GM18861 (cell line): ENCODE measurements around the gene ZFYVE1.
A peak's percentile ranks its signal among the peaks of the same experiment; 100 is the strongest.
"Not testable (repeated sequence)": the region's sequence is repeated elsewhere in the genome, so short reads cannot be mapped to it uniquely, and the experiment has no call there.

ENCODE experiments used
- ATAC-seq: cut with Tn5 transposase; IDR thresholded peaks from one replicate; pipeline ENCODE4 v1.9.1; 2021; ENCODE audit not compliant: unreplicated experiment

ZFYVE1 gene

DNA sequence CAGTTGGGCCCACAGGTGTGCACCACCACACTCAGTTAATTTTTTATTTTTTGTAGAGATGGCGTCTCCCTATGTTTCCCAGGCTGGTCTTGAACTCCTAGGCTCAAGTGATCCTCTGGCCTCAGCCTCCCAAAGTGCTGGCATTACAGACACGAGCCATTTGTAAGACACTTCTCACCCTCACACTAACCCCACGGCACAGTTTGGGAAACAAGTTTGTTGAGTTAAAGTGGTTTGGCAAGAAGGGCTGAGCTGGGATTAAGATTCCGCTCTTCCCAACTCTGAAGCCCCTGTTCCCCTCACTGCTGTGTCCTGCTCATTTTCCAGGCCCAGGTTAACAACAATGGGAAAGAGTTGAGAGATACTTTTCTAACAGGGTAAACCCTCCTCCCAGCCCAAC, 65.9 kb downstream of the ZFYVE1 start:
- ATAC-seq = not testable (repeated sequence)

GRCh38 chr14:72958548-72958947, 68.4 kb downstream of the ZFYVE1 start:
- ATAC-seq = no peak

DNA sequence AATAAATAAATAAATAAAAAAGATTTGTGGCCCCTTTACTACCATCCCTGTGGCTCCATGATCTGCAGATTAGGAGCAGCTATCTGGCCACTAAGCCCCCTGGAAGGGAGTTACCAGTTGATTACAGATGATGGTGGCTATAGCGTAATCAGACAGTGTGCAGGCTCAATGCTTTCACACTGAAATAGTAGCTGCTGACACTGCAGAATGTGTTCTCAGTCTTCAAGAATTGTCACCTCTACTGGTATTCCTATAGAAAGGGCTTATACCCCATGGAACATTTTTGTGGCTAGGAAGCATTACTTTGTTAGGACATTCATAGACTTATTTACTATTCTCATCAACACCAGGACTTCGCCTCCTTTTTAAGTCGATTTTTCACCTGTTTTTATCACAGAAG, 69.7 kb downstream of the ZFYVE1 start:
- ATAC-seq = no peak

DNA sequence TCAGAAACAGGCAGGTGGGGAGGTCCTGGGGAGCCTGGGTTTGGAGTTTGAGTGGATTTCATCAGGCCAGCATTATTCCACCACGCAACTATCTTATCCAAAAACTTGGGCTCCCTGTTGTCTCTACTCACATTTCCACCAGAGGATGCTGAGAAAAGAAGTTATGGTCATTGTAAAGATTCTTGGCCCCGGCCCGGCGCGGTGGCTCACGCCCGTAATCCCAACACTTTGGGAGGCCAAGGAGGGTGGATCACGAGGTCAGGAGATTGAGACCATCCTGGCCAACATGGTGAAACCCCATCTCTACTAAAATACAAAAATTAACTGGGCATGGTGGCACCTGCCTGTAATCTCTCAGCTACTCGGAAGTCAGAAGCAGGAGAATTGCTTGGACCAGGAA, 70.2 kb downstream of the ZFYVE1 start:
- not testable (repeated sequence) for ATAC-seq

DNA sequence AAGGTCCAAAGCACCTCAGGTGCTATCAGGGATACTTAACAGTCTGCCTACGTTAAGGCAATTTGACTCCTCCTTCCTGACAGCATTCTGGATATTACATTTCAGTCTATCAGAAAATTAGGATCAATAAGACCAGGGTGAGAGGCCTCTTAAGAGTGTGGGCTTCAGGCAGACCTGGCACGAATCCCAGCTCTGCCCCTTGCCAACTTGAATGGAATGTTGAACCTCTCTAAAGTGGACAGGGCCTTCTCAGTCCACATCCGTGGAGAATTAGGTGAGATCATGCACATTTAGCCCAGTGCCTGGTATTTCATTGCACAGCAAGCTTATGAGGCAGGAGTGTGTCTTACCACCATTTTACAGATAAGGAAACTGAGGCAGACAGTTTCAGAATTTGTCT, 74.7 kb downstream of the ZFYVE1 start:
- ATAC-seq = no peak

DNA sequence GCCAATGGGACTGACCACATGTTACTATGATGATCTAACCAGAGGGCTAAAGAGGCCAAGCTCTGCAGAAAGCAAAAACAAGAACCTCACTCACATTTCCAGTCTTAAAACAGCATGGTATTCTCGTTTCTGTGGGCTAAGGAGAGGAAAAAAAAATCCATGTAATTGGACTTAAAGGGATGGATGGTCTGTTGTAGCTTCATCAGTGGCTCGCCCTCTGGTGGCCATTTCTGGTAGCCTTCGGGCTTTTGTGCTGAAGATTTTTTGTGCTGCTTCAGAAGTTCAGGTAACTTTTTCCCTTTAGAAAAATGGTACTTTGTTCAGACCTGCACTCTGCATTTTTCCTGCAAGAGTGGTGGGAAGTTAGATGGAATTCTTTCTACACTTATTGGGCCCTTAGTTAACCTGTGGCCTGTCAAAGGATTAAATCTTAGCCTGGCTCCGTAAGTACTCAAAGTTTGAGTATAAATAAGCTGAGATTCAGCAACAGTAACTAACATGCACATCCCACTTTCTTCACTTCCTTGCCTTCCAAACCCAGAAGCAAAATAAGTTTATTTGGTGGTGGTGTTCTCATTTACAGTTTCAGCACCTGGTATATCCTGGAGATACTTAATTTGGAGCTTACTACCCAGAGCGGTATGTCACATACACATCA, 78.3 kb downstream of the ZFYVE1 start:
- no peak for ATAC-seq

- ATAC-seq = no peak
These were observed 79.3 kb downstream of the ZFYVE1 start for GRCh38 chr14:72947366-72948160.

- no peak for ATAC-seq
These were observed 80.4 kb downstream of the ZFYVE1 start for GRCh38 chr14:72946491-72946890.

GRCh38 chr14:72945356-72946027, 81.4 kb downstream of the ZFYVE1 start:
- ATAC-seq = no peak

DNA sequence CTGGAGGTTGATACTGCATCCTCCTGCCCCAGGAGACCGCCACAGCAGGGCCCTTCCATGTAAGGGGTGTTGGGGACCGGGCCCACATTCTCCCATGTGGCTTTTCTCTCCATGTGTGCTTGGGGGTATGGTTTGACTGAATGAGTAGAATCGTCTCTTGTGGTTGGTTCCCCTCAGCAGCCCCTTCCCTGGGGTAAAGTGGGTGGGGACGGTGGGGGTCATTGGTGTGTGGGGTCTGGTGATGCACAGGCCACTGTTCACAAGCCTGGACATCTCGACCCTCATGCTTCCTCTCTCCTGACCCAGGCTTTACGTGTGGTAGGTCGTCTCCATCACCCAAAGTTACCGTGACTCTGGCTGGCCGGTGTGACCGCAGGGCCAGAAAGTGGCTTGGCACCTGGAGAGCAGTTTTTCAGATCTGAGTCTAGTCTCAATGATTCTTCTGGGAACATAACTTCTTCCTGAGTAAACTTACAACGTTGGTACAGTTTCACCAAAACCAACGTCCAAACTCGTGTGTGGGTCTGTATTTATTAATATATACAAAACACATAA, 83.0 kb downstream of the ZFYVE1 start:
- ATAC-seq = no peak

DNA sequence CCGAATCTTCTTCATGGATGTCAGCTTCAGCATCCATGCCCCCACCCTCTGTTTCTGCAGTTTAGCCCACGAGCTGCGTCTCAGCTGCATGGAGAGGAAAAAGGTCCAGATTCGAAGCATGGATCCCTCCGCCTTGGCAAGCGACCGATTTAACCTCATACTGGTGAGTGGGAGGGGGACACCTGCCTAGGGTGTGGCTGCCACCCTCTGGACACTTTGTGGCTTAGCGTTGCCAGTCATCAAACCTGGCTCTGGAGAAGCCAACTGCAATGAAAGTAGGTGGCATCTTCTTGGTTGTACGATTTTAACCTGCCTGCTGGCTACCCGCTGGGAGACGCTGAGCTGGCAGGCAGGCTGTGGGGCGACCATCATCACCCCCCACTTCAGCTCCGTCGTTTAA, 84.0 kb downstream of the ZFYVE1 start:
- ATAC-seq = no peak

- no peak for ATAC-seq
These were observed 85.5 kb downstream of the ZFYVE1 start for GRCh38 chr14:72941286-72941985.

DNA sequence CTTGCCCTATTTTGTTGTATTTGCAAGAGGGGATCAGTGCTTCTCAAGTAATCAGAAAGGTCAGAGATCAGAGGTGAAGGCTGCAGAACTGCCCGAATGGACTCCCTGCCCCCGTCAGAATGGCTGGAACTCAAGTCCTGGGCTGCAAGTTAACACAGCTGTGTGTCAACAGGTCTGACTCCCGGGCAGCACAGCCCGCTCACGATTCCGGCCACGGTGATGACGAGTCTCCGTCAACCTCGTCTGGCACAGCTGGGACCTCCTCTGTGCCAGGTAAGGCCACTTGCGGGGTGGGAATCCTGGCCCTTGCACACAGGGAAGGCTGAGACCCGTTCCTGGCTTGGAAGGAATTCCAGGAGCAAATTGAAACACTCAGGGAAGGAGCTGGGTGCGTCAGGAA, 87.3 kb downstream of the ZFYVE1 start:
- ATAC-seq = no peak

DNA sequence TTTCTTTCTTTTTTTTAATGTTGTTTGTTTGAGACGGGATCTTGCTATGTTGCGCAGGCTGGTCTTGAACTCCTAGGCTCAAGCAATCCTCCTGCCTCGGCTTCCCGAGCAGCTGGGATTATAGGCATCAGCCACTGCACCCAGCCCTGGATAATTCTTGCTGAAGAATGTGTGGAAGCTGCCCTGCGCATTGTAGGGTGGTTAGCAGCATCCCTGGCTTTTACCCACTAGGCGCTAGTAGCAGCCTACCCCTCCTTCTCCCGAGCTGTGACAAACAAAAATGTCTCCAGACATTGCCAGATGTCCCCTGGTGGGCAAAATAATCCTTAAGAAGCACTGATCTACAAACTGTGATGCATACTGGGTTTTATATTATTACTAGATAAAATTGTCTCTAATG, 94.0 kb downstream of the ZFYVE1 start:
- ATAC-seq = no peak

- ATAC-seq = no peak
These were observed 97.4 kb downstream of the ZFYVE1 start for GRCh38 chr14:72929316-72930080.

- no peak for ATAC-seq
These were observed 98.0 kb downstream of the ZFYVE1 start for GRCh38 chr14:72928872-72929271.

- peak; percentile 95 for ATAC-seq
These were observed 100.4 kb downstream of the ZFYVE1 start, which contains the start of gene DCAF4 for GRCh38 chr14:72926292-72927028. TSS of gene DCAF4 (plus strand) at chr14:72926464. CDS start at chr14:72937979, 11,515 bp downstream.

DNA sequence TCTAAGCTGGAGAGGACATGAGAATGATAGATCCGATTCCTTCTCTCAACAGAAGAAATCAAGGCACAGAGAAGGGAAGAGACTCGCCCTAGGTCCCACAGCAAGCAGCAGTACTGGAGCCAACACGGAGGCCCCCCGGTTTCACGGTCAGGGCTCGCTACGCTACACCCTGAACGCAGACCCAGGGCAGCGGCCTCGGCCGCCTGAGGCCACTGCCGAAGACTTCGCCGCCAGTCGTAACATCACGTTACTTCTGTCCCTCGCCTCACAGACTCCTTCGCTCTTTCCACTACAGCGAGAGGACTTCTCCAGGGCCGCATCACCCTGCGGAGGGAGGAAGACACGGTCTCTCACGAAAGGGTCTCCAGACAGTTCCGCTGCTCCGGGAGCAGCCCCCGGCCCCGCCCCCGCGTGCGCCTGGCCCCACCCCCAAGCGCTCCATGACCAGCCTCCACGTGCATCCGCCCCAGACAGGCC, 101.1 kb downstream of the ZFYVE1 start:
- ATAC-seq = peak; percentile 10

- no peak for ATAC-seq
These were observed 101.6 kb downstream of the ZFYVE1 start for GRCh38 chr14:72925171-72925759.
